Activated CD8-positive, alpha-beta T cell treated with anti-CD3 and anti-CD28 coated beads, Interleukin-2, amount 10 ng/mL, durations not matched to agents 7 days and 5 days (primary cell): ENCODE measurements around the gene CLDN6. TPM values are rescaled to one million over a fixed set of nuclear protein-coding genes. Genes with fewer than 3 reads are reported as not detected.

ENCODE experiments used
- ATAC-seq: fragments of 150-1000 bp; cut with Tn5 transposase; one replicate; pipeline ENCODE4 v1.10.0; 2021; ENCODE audit warnings: moderate library complexity
- CTCF ChIA-PET: fragments of 350-600 bp; sonication (Branson Sonifier 250); formaldehyde crosslinking; loops from one replicate; lab custom pipeline; 2021; ENCODE audit warnings: antibody characterized with exemption; lab: Charles Lee
- POLR2A ChIA-PET: fragments of 350-600 bp; sonication (Branson Sonifier 250); formaldehyde crosslinking; loops from one replicate; lab custom pipeline; 2021; ENCODE audit warnings: antibody characterized with exemption; lab: Charles Lee
- DNase-seq: peaks from one replicate; pipeline ENCODE4 v3.0.0-alpha.2; 2020
- H3K27ac Mint-ChIP-seq: one replicate; pipeline ENCODE4 v1.8.0; 2021; ENCODE audit warnings: mild to moderate bottlenecking, mixed read lengths
- H3K27me3 Mint-ChIP-seq: one replicate; pipeline ENCODE4 v1.8.0; 2021; ENCODE audit warnings: low read depth, mixed read lengths
- H3K36me3 Mint-ChIP-seq: one replicate; pipeline ENCODE4 v1.8.0; 2021; ENCODE audit warnings: low read depth, mixed read lengths
- H3K4me1 Mint-ChIP-seq: one replicate; pipeline ENCODE4 v1.8.0; 2021; ENCODE audit warnings: low read depth, mixed read lengths
- H3K4me3 Mint-ChIP-seq: one replicate; pipeline ENCODE4 v1.8.0; 2021; ENCODE audit warnings: mild to moderate bottlenecking, mixed read lengths
- H3K9me3 Mint-ChIP-seq: one replicate; pipeline ENCODE4 v1.8.0; 2022; ENCODE audit warnings: mixed read lengths; ENCODE audit not compliant: insufficient read depth
- total RNA-seq, 2 experiments: library from RNA; stranded (reverse); gene quantifications; one replicate each; pipeline ENCODE4 v1.2.3, GENCODE V29; 2021

Gene CLDN6
- total RNA-seq, 2 experiments from 2014 or later: not detected

GRCh38 chr16:3000540-3000939, 17.4 kb downstream of the CLDN6 start:
- peaks cover 5% of the 10 kb centered on the region for H3K4me1 Mint-ChIP-seq
- no peaks in the 10 kb centered on the region for H3K36me3 Mint-ChIP-seq
- H3K27me3 Mint-ChIP-seq: peaks cover 2% of the 10 kb centered on the region
- H3K27ac Mint-ChIP-seq: no peak overlapping the region
- no peak for ATAC-seq
- H3K9me3 Mint-ChIP-seq: no peaks in the 10 kb centered on the region
- DNase-seq: no peak
- ChIA-PET POLR2A (interaction anchor here (1.3 kb wide), 1 partner anchor 20 kb away, joined by 3 read pairs; no protein-coding TSS in a partner anchor), CTCF (interaction anchor here (11.7 kb wide), 1 partner anchor 31 kb away, joined by 213 read pairs; no protein-coding TSS in a partner anchor)
- H3K4me3 Mint-ChIP-seq: no peak overlapping the region

- Mint-ChIP-seq H3K4me1 (peaks cover 3% of the 10 kb centered on the region), H3K9me3 (no peaks in the 10 kb centered on the region), H3K27me3 (peaks cover 2% of the 10 kb centered on the region), H3K4me3 (no peak overlapping the region), H3K36me3 (no peaks in the 10 kb centered on the region), H3K27ac (no peak overlapping the region)
- ATAC-seq: no peak
- no peak for DNase-seq
- POLR2A ChIA-PET: no interaction called here
- CTCF ChIA-PET: interaction anchor here (11.7 kb wide), 1 partner anchor 31 kb away, joined by 213 read pairs; no protein-coding TSS in a partner anchor
Measured at GRCh38 chr16:2999929-3000328, 18.1 kb downstream of the CLDN6 start.

- H3K36me3 Mint-ChIP-seq: no peaks in the 10 kb centered on the region
- H3K9me3 Mint-ChIP-seq: no peaks in the 10 kb centered on the region
- H3K27me3 Mint-ChIP-seq: no peaks in the 10 kb centered on the region
- no peaks in the 10 kb centered on the region for H3K4me1 Mint-ChIP-seq
- CTCF ChIA-PET: no interaction called here
- DNase-seq: no peak
- ATAC-seq: no peak
- no peak overlapping the region for H3K27ac Mint-ChIP-seq
- POLR2A ChIA-PET: no interaction called here
- H3K4me3 Mint-ChIP-seq: no peak overlapping the region
Measured at GRCh38 chr16:2996298-2996697, 21.7 kb downstream of the CLDN6 start.

- ChIA-PET POLR2A (no interaction called here), CTCF (interaction anchor here (0.9 kb wide), 1 partner anchor 11 kb away, joined by 3 read pairs; no protein-coding TSS in a partner anchor)
- no peaks in the 10 kb centered on the region for H3K9me3 Mint-ChIP-seq
- ATAC-seq (no peak), DNase-seq (no peak)
- no peaks in the 10 kb centered on the region for H3K36me3 Mint-ChIP-seq
- H3K27me3 Mint-ChIP-seq: no peaks in the 10 kb centered on the region
- no peaks in the 10 kb centered on the region for H3K4me1 Mint-ChIP-seq
- H3K4me3 Mint-ChIP-seq: no peak overlapping the region
- H3K27ac Mint-ChIP-seq: no peak overlapping the region
Measured at GRCh38 chr16:2992383-2993081, 25.5 kb downstream of the CLDN6 start.

GRCh38 chr16:2991566-2992261, 26.3 kb downstream of the CLDN6 start:
- ChIA-PET POLR2A (no interaction called here), CTCF (no interaction called here)
- Mint-ChIP-seq H3K36me3 (no peaks in the 10 kb centered on the region), H3K27ac (no peak overlapping the region), H3K9me3 (no peaks in the 10 kb centered on the region), H3K4me1 (no peaks in the 10 kb centered on the region), H3K4me3 (no peak overlapping the region), H3K27me3 (no peaks in the 10 kb centered on the region)
- DNase-seq: no peak
- no peak for ATAC-seq

- H3K36me3 Mint-ChIP-seq: no peaks in the 10 kb centered on the region
- no peak overlapping the region for H3K27ac Mint-ChIP-seq
- ChIA-PET POLR2A (no interaction called here), CTCF (no interaction called here)
- ATAC-seq (no peak), DNase-seq (no peak)
- no peaks in the 10 kb centered on the region for H3K9me3 Mint-ChIP-seq
- no peaks in the 10 kb centered on the region for H3K4me1 Mint-ChIP-seq
- H3K27me3 Mint-ChIP-seq: no peaks in the 10 kb centered on the region
- no peak overlapping the region for H3K4me3 Mint-ChIP-seq
Measured at GRCh38 chr16:2990891-2991290, 27.1 kb downstream of the CLDN6 start.

GRCh38 chr16:2988590-2989099, 29.3 kb downstream of the CLDN6 start:
- no peaks in the 10 kb centered on the region for H3K9me3 Mint-ChIP-seq
- no peaks in the 10 kb centered on the region for H3K27me3 Mint-ChIP-seq
- POLR2A ChIA-PET: no interaction called here
- DNase-seq (no peak), ATAC-seq (no peak)
- no peak overlapping the region for H3K27ac Mint-ChIP-seq
- peaks cover 5% of the 10 kb centered on the region for H3K4me1 Mint-ChIP-seq
- no peak overlapping the region for H3K4me3 Mint-ChIP-seq
- CTCF ChIA-PET: no interaction called here
- H3K36me3 Mint-ChIP-seq: no peaks in the 10 kb centered on the region

GRCh38 chr16:2987833-2988232, 30.1 kb downstream of the CLDN6 start:
- ChIA-PET CTCF (interaction anchor here (1.1 kb wide), 1 partner anchor 16 kb away, joined by 3 read pairs; no protein-coding TSS in a partner anchor), POLR2A (no interaction called here)
- no peaks in the 10 kb centered on the region for H3K27me3 Mint-ChIP-seq
- no peaks in the 10 kb centered on the region for H3K9me3 Mint-ChIP-seq
- no peaks in the 10 kb centered on the region for H3K36me3 Mint-ChIP-seq
- H3K4me3 Mint-ChIP-seq: no peak overlapping the region
- no peak for ATAC-seq
- H3K4me1 Mint-ChIP-seq: peaks cover 11% of the 10 kb centered on the region
- DNase-seq: no peak
- H3K27ac Mint-ChIP-seq: no peak overlapping the region

GRCh38 chr16:2987286-2987685, 30.7 kb downstream of the CLDN6 start:
- H3K4me3 Mint-ChIP-seq: no peak overlapping the region
- no peaks in the 10 kb centered on the region for H3K9me3 Mint-ChIP-seq
- peaks cover 13% of the 10 kb centered on the region for H3K4me1 Mint-ChIP-seq
- ChIA-PET CTCF (interaction anchor here (1.1 kb wide), 1 partner anchor 16 kb away, joined by 3 read pairs; no protein-coding TSS in a partner anchor), POLR2A (no interaction called here)
- ATAC-seq (no peak), DNase-seq (no peak)
- H3K36me3 Mint-ChIP-seq: no peaks in the 10 kb centered on the region
- no peak overlapping the region for H3K27ac Mint-ChIP-seq
- no peaks in the 10 kb centered on the region for H3K27me3 Mint-ChIP-seq

GRCh38 chr16:2986623-2987188, 31.3 kb downstream of the CLDN6 start:
- CTCF ChIA-PET: interaction anchor here (1.1 kb wide), 1 partner anchor 17 kb away, joined by 3 read pairs; no protein-coding TSS in a partner anchor
- ATAC-seq (no peak), DNase-seq (no peak)

GRCh38 chr16:2985893-2986355, 32.1 kb downstream of the CLDN6 start:
- ChIA-PET POLR2A (no interaction called here), CTCF (interaction anchor here (1.4 kb wide), 1 partner anchor 14 kb away, joined by 3 read pairs; no protein-coding TSS in a partner anchor)
- ATAC-seq (no peak), DNase-seq (no peak)
- Mint-ChIP-seq H3K4me1 (peaks cover 23% of the 10 kb centered on the region), H3K27me3 (no peaks in the 10 kb centered on the region), H3K4me3 (no peak overlapping the region), H3K9me3 (no peaks in the 10 kb centered on the region), H3K27ac (no peak overlapping the region), H3K36me3 (no peaks in the 10 kb centered on the region)

More at GRCh38 chr16:2986623-2987188, 31.3 kb downstream of the CLDN6 start:
- H3K4me1 Mint-ChIP-seq: peaks cover 15% of the 10 kb centered on the region
- POLR2A ChIA-PET: no interaction called here
- H3K9me3 Mint-ChIP-seq: no peaks in the 10 kb centered on the region
- H3K36me3 Mint-ChIP-seq: no peaks in the 10 kb centered on the region
- H3K27me3 Mint-ChIP-seq: no peaks in the 10 kb centered on the region
- no peak overlapping the region for H3K27ac Mint-ChIP-seq
- no peak overlapping the region for H3K4me3 Mint-ChIP-seq
